Memory B cell (primary cell): Measurements from ENCODE around the gene SFXN5.

Experiments
- ATAC-seq: fragments of 150-1000 bp; cut with Tn5 transposase; 2 replicates; pipeline ENCODE4 v1.10.0; 2021; ENCODE audit warnings: low read depth, mild to moderate bottlenecking, moderate library complexity
- DNase-seq, 2 donors: peaks; one replicate each; pipeline ENCODE4 v3.0.0; 2022; ENCODE audit warnings: low spot score in 2 of 2
- H3K27ac Mint-ChIP-seq: one replicate; pipeline ENCODE4 v1.8.0; 2022; ENCODE audit warnings: mild to moderate bottlenecking, moderate library complexity, mixed read lengths
- H3K27me3 Mint-ChIP-seq: one replicate; pipeline ENCODE4 v1.8.0; 2022; ENCODE audit warnings: mixed read lengths
- H3K36me3 Mint-ChIP-seq: one replicate; pipeline ENCODE4 v1.8.0; 2022; ENCODE audit warnings: mild to moderate bottlenecking, mixed read lengths
- H3K4me1 Mint-ChIP-seq: one replicate; pipeline ENCODE4 v1.8.0; 2022; ENCODE audit warnings: mixed read lengths
- H3K4me3 Mint-ChIP-seq: one replicate; pipeline ENCODE4 v1.8.0; 2022; ENCODE audit warnings: mild to moderate bottlenecking, moderate library complexity, mixed read lengths
- H3K9me3 Mint-ChIP-seq: one replicate; pipeline ENCODE4 v1.8.0; 2022; ENCODE audit warnings: mixed read lengths

Gene SFXN5

DNA sequence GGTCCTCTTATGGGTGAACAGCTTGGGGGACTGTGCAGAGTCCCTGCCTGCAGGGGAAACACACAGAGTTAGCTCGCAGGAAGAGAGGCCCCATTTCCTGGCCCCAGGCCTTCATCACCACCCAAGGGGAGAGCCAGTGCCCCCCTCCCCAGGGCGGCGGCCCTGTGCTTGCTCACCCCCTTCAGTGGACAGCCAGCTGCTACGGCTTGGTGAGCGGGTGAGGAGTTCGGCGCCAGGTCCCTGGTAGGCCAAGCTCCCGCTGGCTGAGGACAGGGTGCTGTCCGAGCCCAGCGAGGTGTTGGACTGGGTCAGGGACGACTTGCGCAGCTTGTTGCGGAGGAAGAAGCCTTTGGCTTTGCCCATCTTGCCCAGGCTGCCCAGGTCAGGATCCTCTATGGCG, 17.2 kb upstream of the SFXN5 start:
- Mint-ChIP-seq H3K27ac (no peak overlapping the region), H3K36me3 (no peaks in the 10 kb centered on the region), H3K4me1 (peaks cover 2% of the 10 kb centered on the region), H3K27me3 (peaks cover 4% of the 10 kb centered on the region), H3K4me3 (no peak overlapping the region), H3K9me3 (no peaks in the 10 kb centered on the region)
- DNase-seq: no peak
- no peak for ATAC-seq

DNA sequence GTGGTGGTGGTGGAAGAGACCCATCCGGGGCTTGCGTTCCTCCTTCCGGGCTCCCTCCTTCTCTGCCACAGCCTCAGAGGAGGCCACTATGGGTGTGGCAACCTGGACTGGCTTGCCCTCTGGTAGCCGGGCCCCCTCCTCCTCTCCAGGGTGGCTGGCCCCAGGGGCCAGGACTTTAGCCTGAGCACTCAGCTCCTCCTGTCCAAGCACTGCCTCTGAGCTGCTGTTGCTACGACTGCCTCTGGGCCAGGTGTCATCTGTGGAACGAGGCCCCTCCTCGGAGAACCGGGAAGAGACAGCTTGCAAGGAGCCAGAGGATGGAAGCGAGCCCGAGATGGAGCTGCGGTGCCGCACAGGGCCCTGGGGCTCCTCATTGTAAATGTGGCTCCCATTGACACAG, 16.7 kb upstream of the SFXN5 start:
- no peak for DNase-seq
- Mint-ChIP-seq H3K9me3 (no peaks in the 10 kb centered on the region), H3K4me3 (no peak overlapping the region), H3K4me1 (peaks cover 2% of the 10 kb centered on the region), H3K27ac (no peak overlapping the region), H3K27me3 (peaks cover 4% of the 10 kb centered on the region), H3K36me3 (no peaks in the 10 kb centered on the region)
- no peak for ATAC-seq

- H3K27ac Mint-ChIP-seq: no peak overlapping the region
- ATAC-seq (no peak), DNase-seq (no peak)
- H3K9me3 Mint-ChIP-seq: no peaks in the 10 kb centered on the region
- no peaks in the 10 kb centered on the region for H3K36me3 Mint-ChIP-seq
- no peak overlapping the region for H3K4me3 Mint-ChIP-seq
- H3K27me3 Mint-ChIP-seq: peaks cover 4% of the 10 kb centered on the region
- H3K4me1 Mint-ChIP-seq: peaks cover 2% of the 10 kb centered on the region
Observed at GRCh38 chr2:73087311-73087710, 15.8 kb upstream of the SFXN5 start.

DNA sequence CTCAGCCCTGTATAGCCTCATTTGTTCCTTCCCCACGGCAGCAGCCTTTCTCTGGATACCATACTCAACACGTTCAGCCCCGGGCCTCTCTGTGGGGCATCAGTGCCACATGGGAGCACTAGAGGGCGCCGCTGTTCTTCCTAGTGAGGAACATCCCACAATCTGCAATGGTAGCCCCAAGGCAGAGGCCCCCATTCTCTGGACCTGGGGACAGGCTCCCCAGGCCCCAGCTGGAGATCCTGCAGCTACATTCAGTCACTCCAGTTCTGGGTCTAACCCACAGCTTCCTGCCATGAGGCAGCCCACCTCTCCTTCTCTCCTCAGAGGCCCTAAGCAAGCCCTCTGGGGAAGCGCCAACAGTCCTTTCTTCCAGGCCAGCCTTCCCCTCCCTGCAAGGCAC, 14.2 kb upstream of the SFXN5 start:
- H3K4me1 Mint-ChIP-seq: peaks cover 2% of the 10 kb centered on the region
- peak; percentile 72 to 76 for DNase-seq
- no peaks in the 10 kb centered on the region for H3K9me3 Mint-ChIP-seq
- no peak overlapping the region for H3K4me3 Mint-ChIP-seq
- peak; percentile 96 for ATAC-seq
- H3K36me3 Mint-ChIP-seq: no peaks in the 10 kb centered on the region
- H3K27me3 Mint-ChIP-seq: peaks cover 4% of the 10 kb centered on the region
- no peak overlapping the region for H3K27ac Mint-ChIP-seq

DNA sequence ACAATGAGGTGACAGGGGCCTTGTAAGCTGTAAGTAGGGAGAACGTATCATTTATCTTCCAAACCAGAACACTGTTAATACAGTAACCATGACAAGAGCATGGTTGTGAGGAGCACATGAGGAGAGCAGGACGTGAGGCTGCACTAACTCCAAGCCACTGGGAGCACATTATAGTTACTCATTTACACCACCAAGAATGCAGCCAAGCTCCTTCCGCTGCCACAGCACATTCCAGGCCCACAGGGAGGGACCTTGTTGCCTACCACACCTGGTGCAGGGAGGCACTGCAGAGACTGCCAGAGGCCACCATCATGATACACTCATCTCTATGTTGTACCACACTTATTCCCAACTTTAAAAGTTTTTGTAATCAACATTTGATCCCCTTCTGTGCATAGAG, 13.5 kb upstream of the SFXN5 start:
- DNase-seq (no peak), ATAC-seq (no peak)
- H3K27me3 Mint-ChIP-seq: peaks cover 4% of the 10 kb centered on the region
- H3K27ac Mint-ChIP-seq: no peak overlapping the region
- peaks cover 2% of the 10 kb centered on the region for H3K4me1 Mint-ChIP-seq
- H3K36me3 Mint-ChIP-seq: no peaks in the 10 kb centered on the region
- H3K9me3 Mint-ChIP-seq: no peaks in the 10 kb centered on the region
- H3K4me3 Mint-ChIP-seq: no peak overlapping the region

DNA sequence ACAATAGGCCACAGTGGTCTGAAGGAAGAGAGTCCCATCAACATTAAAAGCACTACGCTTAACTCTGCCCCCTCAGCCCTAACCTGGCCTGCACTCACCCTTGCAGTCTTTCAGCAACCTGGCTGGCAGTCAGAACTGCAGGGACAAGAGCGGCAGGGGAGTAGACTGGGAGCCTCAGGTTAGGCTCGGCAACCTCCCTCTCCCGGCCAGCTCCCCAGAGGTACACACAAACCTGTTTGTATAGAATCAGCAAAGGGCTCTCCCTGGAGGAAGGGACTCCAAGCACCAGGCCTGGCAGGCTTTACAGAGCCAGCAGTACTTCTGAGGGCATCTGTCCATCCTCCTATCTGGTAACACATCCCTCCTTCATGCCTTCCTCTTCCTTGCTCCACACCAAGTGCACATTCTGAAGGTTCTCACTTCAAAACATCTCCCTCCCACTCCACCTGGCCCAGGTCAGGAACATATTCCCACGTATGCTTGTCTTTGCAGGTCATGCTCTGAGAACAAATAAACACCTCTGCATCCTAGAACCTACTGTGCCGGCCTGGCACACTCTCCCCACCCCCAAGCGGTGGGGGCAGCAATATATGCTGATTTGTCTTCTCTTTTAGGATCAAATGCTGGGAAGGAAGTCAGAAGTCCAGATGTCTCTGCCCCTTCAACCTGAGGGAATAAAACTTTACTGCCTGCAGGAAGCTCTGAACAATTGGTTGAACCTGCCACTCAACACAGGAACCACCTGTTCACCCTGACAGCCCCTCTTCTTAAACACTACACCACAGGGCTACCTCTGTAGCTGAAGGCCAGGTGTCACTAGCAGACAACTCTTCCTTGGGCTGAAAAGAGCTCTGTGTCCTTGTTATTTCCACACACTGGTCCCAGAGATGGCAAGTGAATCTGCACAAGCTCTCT, 12.6 kb upstream of the SFXN5 start:
- Mint-ChIP-seq H3K4me1 (peaks cover 2% of the 10 kb centered on the region), H3K27ac (no peak overlapping the region), H3K9me3 (no peaks in the 10 kb centered on the region)

DNA sequence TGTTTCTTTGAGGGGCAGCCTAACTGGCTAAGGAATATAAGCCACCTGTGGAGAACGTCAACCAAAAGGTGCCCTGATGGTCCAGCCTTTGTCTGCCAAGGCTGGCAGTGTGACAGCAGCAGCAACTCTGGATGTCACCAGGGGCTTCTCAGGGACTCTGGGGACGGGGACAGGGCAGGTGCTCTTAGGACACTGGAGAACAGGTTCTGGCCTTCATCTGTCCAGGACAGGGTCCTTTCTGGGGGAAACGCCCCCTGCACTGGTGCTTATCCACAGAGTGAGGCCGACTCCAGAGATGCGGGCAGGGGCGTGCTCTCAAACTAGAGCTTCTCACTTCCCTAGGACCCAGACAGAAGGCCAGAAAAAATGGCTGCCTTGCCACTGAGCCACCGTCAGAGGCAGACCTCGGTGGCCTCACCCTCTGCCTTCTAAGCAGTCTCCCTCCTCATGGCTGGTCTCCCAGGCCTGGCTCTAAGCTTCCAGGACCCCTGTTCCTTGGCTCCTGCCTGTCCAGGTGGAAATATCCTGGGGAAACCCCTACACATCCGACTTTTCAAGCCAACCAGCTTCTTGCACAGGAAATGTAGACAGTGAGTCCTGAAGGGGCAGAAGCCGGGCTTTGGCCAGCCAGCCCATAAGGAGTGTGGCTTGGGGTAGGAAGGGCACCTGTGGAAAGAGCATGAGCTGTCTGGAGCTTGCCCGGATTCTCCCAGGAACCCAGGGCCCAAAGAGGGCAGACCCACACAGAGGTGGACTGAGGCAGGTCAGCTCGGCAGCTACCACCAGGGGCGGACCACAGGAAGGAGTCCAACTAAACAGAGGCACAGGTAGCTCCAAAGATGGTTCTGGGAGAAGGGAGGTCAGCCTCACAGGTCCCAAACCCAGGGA, 11.3 kb upstream of the SFXN5 start:
- Mint-ChIP-seq H3K27ac (no peak overlapping the region), H3K9me3 (no peaks in the 10 kb centered on the region), H3K27me3 (peaks cover 5% of the 10 kb centered on the region), H3K4me3 (no peak overlapping the region), H3K4me1 (peaks cover 2% of the 10 kb centered on the region), H3K36me3 (no peaks in the 10 kb centered on the region)
- no peak for DNase-seq
- ATAC-seq: no peak

More for the DNA sequence above, 12.6 kb upstream of the SFXN5 start:
- ATAC-seq (no peak), DNase-seq (no peak)
- Mint-ChIP-seq H3K27me3 (peaks cover 5% of the 10 kb centered on the region), H3K4me3 (no peak overlapping the region), H3K36me3 (no peaks in the 10 kb centered on the region)

DNA sequence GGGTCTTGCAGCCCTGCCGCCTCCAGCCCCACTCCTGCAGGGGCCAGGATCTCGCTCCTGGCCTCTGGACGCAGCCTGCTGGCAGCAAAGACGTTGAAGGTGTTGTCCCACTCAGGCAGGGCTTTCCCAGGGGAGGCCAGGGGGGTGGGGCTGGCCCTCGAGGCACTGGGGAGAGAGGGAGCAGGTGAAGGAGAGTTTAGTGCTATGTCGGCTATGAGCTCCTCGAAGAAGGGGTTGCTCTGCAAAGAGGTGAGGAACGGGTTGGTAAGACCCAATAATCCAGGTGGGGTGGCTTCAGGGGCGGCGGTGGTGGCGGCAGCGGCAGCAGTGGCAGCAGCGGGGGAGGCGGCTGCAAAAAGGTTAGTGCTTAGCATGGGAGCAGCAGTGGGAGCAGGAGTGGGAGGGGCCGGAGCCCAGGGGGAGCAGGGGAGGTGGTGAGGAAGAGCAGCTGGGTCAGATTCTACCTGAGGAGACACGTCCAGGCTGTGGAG, 9.7 kb upstream of the SFXN5 start:
- Mint-ChIP-seq H3K9me3 (no peaks in the 10 kb centered on the region), H3K4me3 (no peak overlapping the region), H3K27me3 (peaks cover 7% of the 10 kb centered on the region), H3K36me3 (no peaks in the 10 kb centered on the region), H3K27ac (no peak overlapping the region), H3K4me1 (peaks cover 2% of the 10 kb centered on the region)
- ATAC-seq (no peak), DNase-seq (no peak)

GRCh38 chr2:73080321-73081131, 9.0 kb upstream of the SFXN5 start:
- Mint-ChIP-seq H3K27ac (no peak overlapping the region), H3K4me3 (no peak overlapping the region), H3K27me3 (peaks cover 7% of the 10 kb centered on the region), H3K9me3 (no peaks in the 10 kb centered on the region), H3K36me3 (no peaks in the 10 kb centered on the region), H3K4me1 (peaks cover 1% of the 10 kb centered on the region)
- ATAC-seq (no peak), DNase-seq (no peak)

- no peak overlapping the region for H3K4me3 Mint-ChIP-seq
- DNase-seq (no peak), ATAC-seq (no peak)
- H3K36me3 Mint-ChIP-seq: no peaks in the 10 kb centered on the region
- no peaks in the 10 kb centered on the region for H3K4me1 Mint-ChIP-seq
- peaks cover 7% of the 10 kb centered on the region for H3K27me3 Mint-ChIP-seq
- no peak overlapping the region for H3K27ac Mint-ChIP-seq
- no peaks in the 10 kb centered on the region for H3K9me3 Mint-ChIP-seq
Observed at GRCh38 chr2:73079636-73080035, 8.1 kb upstream of the SFXN5 start.

- ATAC-seq (no peak), DNase-seq (no peak)
- no peaks in the 10 kb centered on the region for H3K36me3 Mint-ChIP-seq
- peaks cover 5% of the 10 kb centered on the region for H3K27me3 Mint-ChIP-seq
- H3K4me3 Mint-ChIP-seq: no peak overlapping the region
- no peaks in the 10 kb centered on the region for H3K4me1 Mint-ChIP-seq
- no peak overlapping the region for H3K27ac Mint-ChIP-seq
- no peaks in the 10 kb centered on the region for H3K9me3 Mint-ChIP-seq
Observed at GRCh38 chr2:73078457-73079411, 7.2 kb upstream of the SFXN5 start.

GRCh38 chr2:73077424-73077795, 5.9 kb upstream of the SFXN5 start:
- ATAC-seq (no peak), DNase-seq (no peak)
- Mint-ChIP-seq H3K36me3 (no peaks in the 10 kb centered on the region), H3K27ac (no peak overlapping the region), H3K4me3 (no peak overlapping the region), H3K9me3 (no peaks in the 10 kb centered on the region), H3K27me3 (peaks cover 5% of the 10 kb centered on the region), H3K4me1 (no peaks in the 10 kb centered on the region)
